NCI-H2029 (cell line): ENCODE measurements around the gene LRRC8E.
"Not testable (repeated sequence)": the region's sequence is repeated elsewhere in the genome, so short reads cannot be mapped to it uniquely, and the experiment has no call there.

Source experiments
- DNase-seq: peaks from one replicate; lab custom pipeline; 2025; lab: John Stamatoyannopoulos, UW

The LRRC8E gene

GRCh38 chr19:7887408-7888144 is 734 bp upstream of the LRRC8E start:
- DNase-seq, result no peak

GRCh38 chr19:7888826-7889217 is 512 bp downstream of the LRRC8E start:
- DNase-seq, result no peak

- not testable (repeated sequence) for DNase-seq
Measured at GRCh38 chr19:7893362-7894101, 5.2 kb downstream of the LRRC8E start.

DNA sequence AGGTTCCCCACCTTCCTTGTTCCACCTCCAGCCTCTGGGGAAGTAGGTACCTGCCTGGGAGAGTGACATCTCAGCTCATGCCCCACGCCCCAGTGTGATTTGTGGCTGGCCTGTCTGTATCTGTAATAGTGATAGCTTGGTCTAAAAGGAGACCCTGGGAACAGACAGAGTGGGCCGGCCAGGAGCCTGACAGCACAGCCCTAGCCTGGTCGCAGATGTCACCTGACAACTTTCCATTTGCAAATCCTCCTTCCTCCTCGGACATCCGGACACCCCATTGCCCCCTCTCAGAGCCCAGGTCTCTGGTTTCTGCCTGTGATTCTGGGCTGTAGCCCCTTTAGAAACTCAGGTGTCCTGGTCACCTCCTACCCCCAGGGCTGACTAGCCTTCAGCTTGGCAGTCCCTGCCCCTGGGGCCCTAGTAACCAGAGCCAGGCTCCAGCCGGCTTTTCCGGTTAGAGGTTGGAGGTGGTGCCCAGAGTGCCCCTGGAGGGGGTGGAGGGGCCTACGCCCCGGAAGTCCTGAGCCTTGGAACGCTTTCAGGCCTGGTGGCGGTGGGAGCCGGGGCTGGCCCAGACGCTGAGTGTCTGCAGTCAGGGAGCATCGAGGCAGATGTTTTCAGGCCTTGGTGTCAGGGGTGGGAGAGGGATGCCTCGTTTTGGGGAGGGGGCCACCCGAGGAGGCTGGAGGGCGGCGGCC is 6.5 kb downstream of the LRRC8E start:
- no peak for DNase-seq

GRCh38 chr19:7895565-7895964 is 7.3 kb downstream of the LRRC8E start:
- no peak for DNase-seq

DNA sequence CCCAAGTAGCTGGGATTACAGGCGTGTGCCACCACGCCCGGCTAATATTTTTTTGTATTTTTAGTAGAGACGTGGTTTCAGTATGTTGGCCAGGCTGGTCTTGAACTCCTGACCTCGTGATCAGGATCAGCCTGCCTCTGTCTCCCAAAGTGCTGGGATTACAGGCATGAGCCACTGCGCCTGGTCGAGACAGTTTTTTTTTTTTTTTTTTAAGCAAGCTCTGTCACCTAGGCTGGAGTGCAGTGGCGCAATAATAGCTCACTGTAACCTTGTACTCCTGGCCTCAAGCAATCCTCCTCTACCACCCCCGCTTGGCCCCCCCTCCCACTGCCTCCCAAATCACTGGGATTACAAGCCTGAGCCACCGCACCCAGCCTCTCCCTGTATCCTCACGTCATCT is 9.0 kb downstream of the LRRC8E start:
- no peak for DNase-seq

- no peak for DNase-seq
Measured at GRCh38 chr19:7898967-7899366, 10.7 kb downstream of the LRRC8E start.

- DNase-seq, result no peak
Measured at GRCh38 chr19:7899751-7900378, 11.6 kb downstream of the LRRC8E start.

DNA sequence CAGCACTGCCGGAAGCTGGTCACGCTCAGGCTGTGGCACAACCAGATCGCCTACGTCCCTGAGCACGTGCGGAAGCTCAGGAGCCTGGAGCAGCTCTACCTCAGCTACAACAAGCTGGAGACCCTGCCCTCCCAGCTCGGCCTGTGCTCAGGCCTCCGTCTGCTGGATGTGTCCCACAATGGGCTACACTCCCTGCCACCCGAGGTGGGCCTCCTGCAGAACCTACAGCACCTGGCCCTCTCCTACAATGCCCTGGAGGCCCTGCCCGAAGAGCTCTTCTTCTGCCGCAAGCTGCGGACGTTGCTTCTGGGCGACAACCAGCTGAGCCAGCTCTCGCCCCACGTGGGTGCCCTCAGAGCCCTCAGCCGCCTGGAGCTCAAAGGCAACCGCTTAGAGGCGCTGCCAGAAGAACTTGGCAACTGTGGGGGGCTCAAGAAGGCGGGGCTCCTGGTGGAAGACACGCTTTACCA is 12.1 kb downstream of the LRRC8E start:
- DNase-seq, result no peak

DNA sequence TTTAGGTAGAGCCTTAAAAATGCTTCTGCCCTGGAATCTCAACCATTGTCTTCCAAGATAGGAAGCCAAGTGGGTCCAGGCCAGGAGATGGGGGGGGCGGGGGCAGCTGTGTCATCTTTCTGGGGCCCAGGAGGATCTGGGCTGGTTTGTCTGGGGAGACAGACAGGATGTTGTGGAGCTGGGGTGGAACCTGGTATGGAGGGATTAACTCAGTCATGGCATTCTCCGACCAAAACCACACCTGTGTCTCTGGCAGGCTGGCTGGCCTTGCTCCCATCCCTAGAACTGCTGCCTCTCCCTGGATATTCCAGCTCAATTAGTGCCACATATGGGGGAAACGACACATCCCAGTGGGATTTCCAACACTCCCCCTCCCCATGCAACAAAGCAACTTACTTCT is 12.6 kb downstream of the LRRC8E start:
- DNase-seq, result no peak

DNA sequence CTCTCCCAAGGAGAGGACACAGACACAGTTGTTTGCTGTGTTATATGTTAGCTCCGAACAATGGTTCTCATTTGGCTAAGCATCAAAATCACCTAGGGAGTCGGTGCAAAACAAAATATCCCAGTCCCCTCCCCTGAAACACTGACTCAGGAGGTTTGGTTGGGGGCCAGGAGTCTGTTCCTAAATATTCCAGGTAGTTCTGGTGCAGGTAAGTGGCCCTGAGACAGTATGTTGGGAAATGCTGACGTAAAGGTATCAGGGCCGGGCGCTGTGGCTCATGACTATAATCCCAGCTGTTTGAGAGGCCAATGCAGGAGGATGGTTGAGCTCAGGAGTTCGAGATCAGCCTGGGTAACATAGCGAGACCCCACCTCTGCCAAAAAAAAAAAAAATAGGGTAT is 13.0 kb downstream of the LRRC8E start:
- DNase-seq, result no peak

- DNase-seq, result no peak
Measured at GRCh38 chr19:7902796-7903243, 14.5 kb downstream of the LRRC8E start.

- DNase-seq, result peak; percentile 99
Measured at GRCh38 chr19:7903244-7904073, 15.1 kb downstream of the LRRC8E start, which contains the start of gene MAP2K7. TSS of gene MAP2K7 (plus strand) at chr19:7903877. CDS start at chr19:7903945, 68 bp downstream.

- no peak for DNase-seq
Measured at GRCh38 chr19:7904074-7905020, 16.0 kb downstream of the LRRC8E start.

GRCh38 chr19:7905268-7905667 is 17.0 kb downstream of the LRRC8E start:
- DNase-seq, result no peak

DNA sequence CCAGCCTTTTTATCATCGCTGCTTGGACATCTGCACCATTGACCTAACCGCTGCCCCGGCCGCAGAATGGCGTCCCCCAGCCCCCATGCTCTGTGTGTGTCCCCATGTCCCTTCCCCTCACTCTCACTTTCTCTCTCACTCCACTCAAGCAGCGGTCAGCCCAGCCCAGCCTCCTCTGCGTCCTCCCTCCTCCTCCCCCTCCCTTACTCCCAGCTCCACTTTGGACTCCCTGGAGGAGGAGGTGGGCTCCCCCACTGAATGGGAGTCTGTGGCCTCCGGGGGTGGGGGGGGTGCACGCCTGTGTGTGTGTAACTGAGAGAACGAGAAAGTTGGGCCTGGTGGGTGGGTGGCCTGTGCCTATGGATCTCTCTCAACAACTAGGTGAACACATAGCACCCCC is 17.5 kb downstream of the LRRC8E start:
- no peak for DNase-seq

GRCh38 chr19:7907122-7907521 is 18.8 kb downstream of the LRRC8E start:
- DNase-seq, result no peak

- DNase-seq, result no peak
Measured at GRCh38 chr19:7907544-7907943, 19.2 kb downstream of the LRRC8E start.

- DNase-seq, result no peak
Measured at GRCh38 chr19:7908078-7908699, 19.9 kb downstream of the LRRC8E start.
